T-helper 2 cell treated with Interferon-gamma antibody and Interleukin-4, amounts not matched to agents 100 ng/mL and 5 ng/mL, for 36 hours (primary cell): Measurements from ENCODE around the gene DYSF. TPM values are rescaled to one million over a fixed set of nuclear protein-coding genes. Genes with fewer than 3 reads are reported as not detected.

ENCODE experiments used
- intact Hi-C: fragments of 100-400 bp; cut with micrococcal nuclease; formaldehyde crosslinking; loops from one replicate; pipeline ENCODE4 v1.15.1; 2023
- total RNA-seq: library from RNA; stranded (reverse); gene quantifications from 2 replicates; pipeline ENCODE4 v1.2.3, GENCODE V29; 2022

DYSF gene
- total RNA-seq, 1 donor from 2014 or later = not detected

DNA sequence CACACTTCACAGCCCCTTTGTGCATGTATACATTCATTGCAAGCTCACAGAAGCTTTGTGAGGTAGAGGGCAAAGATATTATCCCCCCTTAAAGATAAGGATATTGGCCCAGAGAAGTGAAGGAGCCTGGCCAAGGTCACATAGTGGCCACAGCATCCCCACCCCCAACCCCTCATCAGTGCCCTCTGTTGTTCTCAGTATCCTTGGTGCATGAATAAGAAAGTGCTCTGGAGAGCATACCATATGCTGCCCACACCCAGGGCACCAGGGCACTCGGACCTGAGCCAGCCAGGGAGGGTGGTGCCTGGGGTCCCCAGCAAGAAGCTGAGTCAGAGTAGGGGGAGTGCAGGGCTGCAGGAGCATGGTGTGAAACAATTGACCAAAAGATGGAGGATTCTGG, 3.3 kb downstream of the DYSF start:
- intact Hi-C loops = no loop called here

- intact Hi-C loops = no loop called here
These were observed 4.0 kb downstream of the DYSF start for GRCh38 chr2:71457123-71457915.

- intact Hi-C loops = no loop called here
These were observed 4.6 kb downstream of the DYSF start for GRCh38 chr2:71457923-71458322.

DNA sequence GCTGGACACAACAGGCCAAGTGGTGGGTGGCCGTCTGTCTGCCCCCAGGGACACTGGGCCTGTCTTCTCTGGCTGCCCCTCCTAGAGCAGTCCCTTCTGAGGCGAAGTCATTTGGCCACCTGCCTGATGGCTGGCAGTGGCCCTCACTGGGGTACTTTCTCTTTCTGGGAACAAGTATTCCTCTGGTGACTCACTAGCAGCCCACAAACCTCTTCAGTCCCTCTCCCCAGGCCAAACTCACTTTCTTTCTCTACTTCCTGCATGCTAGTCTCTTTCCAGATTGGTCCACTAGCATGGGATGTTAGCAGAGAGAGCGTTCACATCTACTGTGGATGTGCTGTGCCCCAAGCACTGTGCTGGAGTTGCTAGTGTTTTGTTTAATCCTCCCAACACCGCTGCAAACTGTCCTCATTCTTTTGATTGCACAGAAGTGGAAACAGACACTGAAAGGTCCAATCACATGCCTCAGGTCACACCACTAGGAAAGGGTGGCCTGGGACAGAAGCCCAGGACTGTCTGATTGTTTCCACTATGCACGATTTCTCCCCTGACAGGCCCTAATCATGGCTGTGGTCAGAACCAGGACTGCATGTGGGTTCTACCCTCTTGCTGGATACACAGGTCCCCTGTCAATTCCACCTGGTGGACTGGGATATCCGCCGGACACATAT, 5.2 kb downstream of the DYSF start:
- intact Hi-C loops = no loop called here

DNA sequence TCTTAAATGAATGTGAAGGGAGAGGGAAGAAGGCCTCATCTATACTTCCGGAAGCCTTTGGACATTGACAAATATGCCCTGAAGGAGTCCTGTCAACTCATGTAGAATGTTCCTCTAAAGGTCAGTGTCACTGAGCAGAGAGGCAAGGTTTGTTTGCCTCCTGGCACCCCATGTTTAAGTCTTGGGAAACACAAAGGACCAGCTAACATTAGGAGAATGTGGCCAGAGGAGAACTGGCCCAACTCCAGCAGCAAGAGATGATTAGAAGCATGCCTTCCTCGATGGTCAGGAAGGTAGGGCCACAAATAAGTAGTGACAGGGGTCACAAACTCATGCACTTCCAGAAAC, 5.7 kb downstream of the DYSF start:
- intact Hi-C loops = no loop called here

DNA sequence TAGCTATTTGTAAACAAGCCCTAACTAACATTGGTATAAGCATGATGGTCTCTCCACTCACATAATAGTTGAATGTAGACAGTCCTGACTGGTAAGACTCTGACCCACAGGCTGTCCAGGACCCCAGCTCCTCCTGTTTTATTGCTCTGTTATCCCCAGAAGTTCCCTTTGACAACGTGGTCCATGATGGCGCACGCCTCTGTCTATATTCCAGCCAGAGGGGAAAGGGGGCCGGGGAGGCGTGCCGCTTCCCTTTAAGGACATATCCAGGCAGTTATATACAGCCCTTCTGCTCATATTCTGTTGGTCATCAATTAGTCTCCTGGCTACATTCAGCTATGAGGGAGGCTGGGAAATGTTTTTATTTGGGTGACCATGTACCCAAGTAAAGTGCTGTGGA, 6.7 kb downstream of the DYSF start:
- intact Hi-C loops = no loop called here

- intact Hi-C loops = no loop called here
These were observed 7.4 kb downstream of the DYSF start for GRCh38 chr2:71460595-71461303.

- intact Hi-C loops = no loop called here
These were observed 7.9 kb downstream of the DYSF start for GRCh38 chr2:71461304-71461671.

DNA sequence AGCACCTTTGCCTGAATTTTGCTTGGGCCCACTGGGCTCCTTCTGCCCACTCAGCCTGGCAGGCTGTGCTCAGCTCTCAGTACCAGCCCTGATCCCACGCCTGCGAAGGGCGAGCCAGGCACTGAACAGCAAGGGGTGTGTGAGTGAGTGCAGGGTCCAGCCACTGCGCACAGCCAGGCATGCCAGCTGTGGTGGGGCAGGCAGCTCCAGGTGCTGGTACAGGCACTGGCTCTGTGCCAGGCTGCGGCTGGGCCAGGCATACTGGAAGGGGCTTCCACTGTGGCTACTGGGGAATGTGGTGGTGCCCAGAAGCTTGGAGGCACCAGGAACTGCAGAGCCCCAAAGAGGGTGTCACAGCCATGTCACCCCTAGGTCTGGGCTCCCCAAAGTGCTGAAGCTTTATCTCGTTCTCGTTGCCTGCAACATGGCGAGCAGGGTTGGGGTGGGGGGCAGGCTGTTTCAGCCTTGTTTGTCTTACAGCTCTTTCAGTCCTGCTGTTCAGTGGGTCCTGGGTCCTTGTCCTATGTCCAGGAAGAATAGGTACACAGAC, 8.8 kb downstream of the DYSF start:
- intact Hi-C loops = no loop called here

GRCh38 chr2:71462641-71463341, 9.4 kb downstream of the DYSF start:
- intact Hi-C loops = no loop called here

- intact Hi-C loops = no loop called here
These were observed 9.9 kb downstream of the DYSF start for GRCh38 chr2:71463342-71463654.

DNA sequence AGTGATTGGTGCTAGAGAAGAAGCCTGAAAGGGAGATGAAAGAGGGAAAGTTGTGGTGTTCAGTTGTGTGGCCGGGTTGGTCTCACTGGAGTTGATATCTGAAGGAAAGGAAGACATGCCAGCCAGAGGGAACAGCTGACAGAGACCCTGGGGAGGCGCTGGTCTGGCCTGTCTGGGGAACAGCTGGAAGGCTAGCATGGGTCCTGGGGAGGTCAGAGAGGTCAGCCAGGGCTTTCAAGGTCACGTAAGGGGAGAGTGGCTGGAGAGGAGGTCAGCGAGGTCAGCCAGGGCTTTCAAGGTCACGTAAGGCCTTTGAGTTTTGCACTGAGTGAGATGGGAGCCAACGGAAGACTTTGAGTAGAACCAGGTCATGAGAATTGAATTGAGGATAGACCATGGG, 11.0 kb downstream of the DYSF start:
- intact Hi-C loops = no loop called here

DNA sequence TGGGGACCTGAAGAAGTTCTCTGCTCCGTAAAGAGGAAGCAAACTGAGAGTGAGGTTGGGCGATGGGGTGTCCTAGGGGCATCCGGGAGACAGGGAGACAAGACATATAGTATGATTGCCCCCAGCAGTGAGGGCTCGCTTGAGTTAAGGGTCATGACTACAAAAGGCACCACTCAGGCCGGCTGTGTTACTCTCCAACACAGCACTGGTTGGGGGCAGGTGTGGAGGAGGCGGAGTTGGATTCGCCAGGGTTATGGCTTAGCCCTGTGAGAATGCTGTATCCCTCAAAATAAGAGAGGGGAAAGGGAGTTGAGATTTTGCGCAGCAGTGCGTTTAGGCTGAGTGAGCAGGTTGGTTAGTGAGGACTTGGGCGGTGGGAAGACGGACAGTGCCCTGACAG, 12.0 kb downstream of the DYSF start:
- intact Hi-C loops = no loop called here

DNA sequence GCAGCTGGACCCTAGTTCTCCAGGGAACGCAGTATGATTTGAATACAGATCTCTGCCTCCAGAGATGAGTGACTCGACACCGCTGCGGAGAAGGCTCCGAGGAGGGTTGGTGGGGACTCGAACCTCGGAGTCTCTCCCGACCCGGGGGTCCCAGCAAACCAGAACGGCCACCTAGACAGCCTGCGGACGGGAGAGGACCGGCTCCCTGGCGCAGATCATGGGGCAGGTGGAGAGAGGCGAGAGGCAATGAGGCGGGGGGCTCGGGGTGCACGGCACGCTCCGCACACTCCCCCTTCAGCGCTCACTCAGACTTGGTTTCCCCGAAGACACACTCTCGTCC, 12.6 kb downstream of the DYSF start:
- intact Hi-C loops = no loop called here

DNA sequence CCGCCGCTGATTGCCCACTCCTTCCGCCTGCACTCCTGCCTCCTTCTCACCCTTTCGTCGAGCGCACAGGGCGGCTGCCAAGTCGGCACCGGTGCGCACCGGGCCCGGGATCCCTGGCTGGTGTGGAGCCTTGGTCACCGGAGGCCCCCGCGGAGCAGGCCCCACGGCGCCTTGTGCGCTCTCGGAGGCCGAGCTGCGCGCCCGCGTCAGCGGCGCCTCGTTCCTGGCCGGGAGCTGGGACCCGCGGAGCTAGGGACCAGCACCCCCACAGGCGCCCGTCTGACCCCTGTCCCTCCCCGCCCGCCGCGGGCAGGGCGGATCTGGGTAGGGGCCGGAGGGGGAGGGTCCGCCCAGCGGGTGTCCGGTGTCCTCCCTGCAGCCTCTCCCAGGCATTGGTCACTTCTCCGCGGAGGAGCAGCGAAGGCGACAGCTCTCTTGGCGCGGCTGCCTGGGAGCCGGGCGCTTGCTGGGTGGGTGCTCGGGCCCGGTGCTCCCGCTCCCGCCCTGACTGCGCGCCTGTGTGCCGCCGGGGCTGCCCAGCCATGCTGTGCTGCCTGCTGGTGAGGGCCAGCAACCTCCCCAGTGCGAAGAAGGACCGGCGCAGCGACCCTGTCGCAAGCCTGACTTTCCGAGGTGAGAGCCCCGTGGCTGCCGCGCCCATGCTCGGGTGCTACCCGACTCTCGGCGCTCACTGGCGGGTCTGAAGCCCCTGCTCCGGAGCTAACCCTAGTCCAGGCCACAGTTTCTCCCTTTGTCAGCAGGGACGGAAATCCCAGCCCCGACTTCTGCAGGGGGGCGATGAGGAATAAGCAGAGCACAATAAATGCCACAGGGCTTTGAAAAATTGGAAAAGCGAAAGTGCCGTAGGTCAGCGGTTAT, 13.2 kb downstream of the DYSF start:
- intact Hi-C loops = no loop called here

- intact Hi-C loops = no loop called here
These were observed 13.9 kb downstream of the DYSF start for GRCh38 chr2:71467180-71467815.

GRCh38 chr2:71468279-71469015, 15.1 kb downstream of the DYSF start:
- intact Hi-C loops = no loop called here

GRCh38 chr2:71469403-71470398, 16.3 kb downstream of the DYSF start:
- intact Hi-C loops = no loop called here

DNA sequence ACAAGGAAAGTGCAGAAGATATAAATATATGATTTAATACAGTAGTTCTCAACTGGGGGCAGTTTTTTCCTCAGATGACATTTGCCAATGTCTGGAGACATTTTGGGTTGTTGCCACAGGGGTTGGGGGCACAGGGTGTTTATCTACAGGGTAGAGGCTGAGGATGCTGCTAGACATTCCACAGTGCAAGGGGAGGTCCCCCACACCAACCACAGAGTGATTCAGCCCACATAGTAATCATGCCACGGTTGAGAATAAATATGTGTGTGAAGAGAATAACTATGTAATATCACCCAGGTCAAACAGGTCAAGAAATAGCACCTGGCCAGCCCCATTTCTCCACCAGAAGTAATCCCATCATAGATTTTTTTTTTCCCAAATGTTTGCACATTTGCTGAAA, 17.9 kb downstream of the DYSF start:
- intact Hi-C loops = no loop called here
